Spleen (tissue), 11 donors: ENCODE measurements around the gene TOP3A. TPM values are rescaled to one million over a fixed set of nuclear protein-coding genes. Genes with fewer than 3 reads are reported as not detected.
A peak's percentile ranks its signal among the peaks of the same experiment; 100 is the strongest.

ENCODE experiments used
- DNase-seq: peaks from one replicate; pipeline ENCODE4 v3.0.0-alpha.2; 2020
- H3K27ac ChIP-seq, 8 donors: fragments of 200-600 bp; sonication (generic) in 7 of 8; 1 replicate in 4 of 8; 2 replicates in 4 of 8; pipeline versions ENCODE4 v1.5.0 to v1.8.0; 2016 to 2021; ENCODE audit warnings: inconsistent platforms in 4 of 8, mild to moderate bottlenecking in 4 of 8, moderate library complexity in 1 of 8
- H3K27me3 ChIP-seq, 7 donors: fragments of 200-600 bp; sonication (generic) in 6 of 7; replicated peaks in 1 of 7; 1 replicate in 4 of 7; 2 replicates in 3 of 7; pipeline versions ENCODE4 v1.5.0 to v1.8.0; 2016 to 2021; ENCODE audit warnings: inconsistent platforms in 3 of 7, mild to moderate bottlenecking in 1 of 7
- H3K36me3 ChIP-seq, 6 donors: fragments of 200-600 bp; sonication (generic) in 5 of 6; 1 replicate in 4 of 6; 2 replicates in 2 of 6; pipeline versions ENCODE4 v1.5.0 to v1.8.0; 2016 to 2021; ENCODE audit warnings: inconsistent platforms in 2 of 6
- H3K4me1 ChIP-seq, 6 donors: fragments of 200-600 bp; sonication (generic) in 5 of 6; 1 replicate in 3 of 6; 2 replicates in 3 of 6; pipeline versions ENCODE4 v1.5.0 to v1.8.0; 2016 to 2021; ENCODE audit warnings: inconsistent platforms in 3 of 6
- H3K4me3 ChIP-seq, 8 donors: fragments of 200-600 bp; sonication (generic) in 7 of 8; 1 replicate in 4 of 8; 2 replicates in 4 of 8; pipeline versions ENCODE4 v1.5.0 to v1.8.0; 2016 to 2021; ENCODE audit warnings: inconsistent platforms in 4 of 8, mild to moderate bottlenecking in 4 of 8, moderate library complexity in 2 of 8
- H3K9me3 ChIP-seq, 8 donors: fragments of 200-600 bp; sonication (generic) in 7 of 8; 1 replicate in 4 of 8; 2 replicates in 4 of 8; pipeline versions ENCODE4 v1.5.0 to v1.8.0; 2016 to 2021; ENCODE audit warnings: inconsistent platforms in 4 of 8
- POLR2A ChIP-seq, 3 donors: fragments of 450-650 bp; IDR thresholded peaks; one replicate each; pipeline ENCODE4 v1.5.1; 2017; ENCODE audit warnings: antibody characterized with exemption in 3 of 3, mild to moderate bottlenecking in 1 of 3
- POLR2AphosphoS5 ChIP-seq, 3 donors: sonication (generic); formaldehyde crosslinking; IDR thresholded peaks; one replicate each; pipeline ENCODE4 v1.5.1; 2017; ENCODE audit warnings: antibody characterized with exemption in 3 of 3
- WGBS, 5 donors: extraction: QIAGEN DNeasy Blood & Tissue Kit in 3 of 5; methylation state at CpG; one replicate each; pipeline versions ENCODE4 v1.1.5 to v1.1.7; 2013 to 2018; 5-methylcytosine and 5-hydroxymethylcytosine counted together
- intact Hi-C: fragments of 100-400 bp; cut with DNase I; formaldehyde crosslinking; loops from one replicate; pipeline ENCODE4 v1.15.0; 2023; ENCODE audit warnings: low total_unique reads
- polyA plus RNA-seq, 3 donors: library from polyadenylated mRNA; stranded (reverse); fragments of 200-250 nt; gene quantifications; one replicate each; pipeline ENCODE4 v1.2.1, GENCODE V29; 2013
- total RNA-seq, 7 donors: library from RNA; depleted of rRNA in 3 of 7; stranded (reverse); fragments of >200 nt in 3 of 7; fragmentation: NEBNext Ultra II Directional in 4 of 7; extraction: Animal tissue kit (Norgen Biotek cat#: 25700) in 4 of 7; gene quantifications; one replicate each; pipeline versions ENCODE4 v1.1.0 to v1.2.1, GENCODE V29; 2016 to 2021
- TF ChIP-seq, protein P1 (sequence below), 11 experiments: fragments of 200-600 bp in 7 of 11; fragments of 450-650 bp in 4 of 11; sonication (generic) in 4 of 11; IDR thresholded peaks in 8 of 11; conservative IDR thresholded peaks in 3 of 11; 1 replicate in 7 of 11; 2 replicates in 4 of 11; pipeline versions ENCODE4 v1.4.0 to v1.8.0; 2016 to 2021; ENCODE audit warnings: antibody characterized with exemption in 11 of 11, inconsistent platforms in 4 of 11, mild to moderate bottlenecking in 1 of 11
- donor health status: healthy with polysubstance abuse.
- donor health status: DM: no; HTN: no; CAD: no; lungs with moderate emphysema.
- donor health status: DM: no; HTN: no; CAD: no.
- donor health status: Bipolar disorder and iron deficiency.
- donor health status: healthy.
- donor health status: DM: no; HTN: no; CAD: no.
- donor health status: DM: yes; HTN: yes; CAD: no.

TOP3A gene
- total and polyA plus RNA-seq, 10 donors: 9.8 to 60.1 (median 43.9) TPM

GRCh38 chr17:18323007-18323406 lies 8.2 kb upstream of the TOP3A start:
- Histone ChIP-seq H3K27ac (no peak overlapping the region), H3K36me3 (peaks cover 8 to 100% (median 68%) of the 10 kb centered on the region in 6 donors), H3K4me3 (no peak overlapping the region), H3K4me1 (peaks cover 31 to 93% (median 73%) of the 10 kb centered on the region in 6 donors), H3K9me3 (no peaks in the 10 kb centered on the region), H3K27me3 (no peaks in the 10 kb centered on the region)
- intact Hi-C loops: no loop called here
- 52 to 77% (median 71%) methylated on average over 3 of the region's 3 CpGs for WGBS, 5 donors
- TF ChIP-seq POLR2AphosphoS5 (IDR thresholded peaks at IDR 0.05): no peak
- TF ChIP-seq POLR2A (IDR thresholded peaks at IDR 0.05): no peak
- TF ChIP-seq, protein P1, sequence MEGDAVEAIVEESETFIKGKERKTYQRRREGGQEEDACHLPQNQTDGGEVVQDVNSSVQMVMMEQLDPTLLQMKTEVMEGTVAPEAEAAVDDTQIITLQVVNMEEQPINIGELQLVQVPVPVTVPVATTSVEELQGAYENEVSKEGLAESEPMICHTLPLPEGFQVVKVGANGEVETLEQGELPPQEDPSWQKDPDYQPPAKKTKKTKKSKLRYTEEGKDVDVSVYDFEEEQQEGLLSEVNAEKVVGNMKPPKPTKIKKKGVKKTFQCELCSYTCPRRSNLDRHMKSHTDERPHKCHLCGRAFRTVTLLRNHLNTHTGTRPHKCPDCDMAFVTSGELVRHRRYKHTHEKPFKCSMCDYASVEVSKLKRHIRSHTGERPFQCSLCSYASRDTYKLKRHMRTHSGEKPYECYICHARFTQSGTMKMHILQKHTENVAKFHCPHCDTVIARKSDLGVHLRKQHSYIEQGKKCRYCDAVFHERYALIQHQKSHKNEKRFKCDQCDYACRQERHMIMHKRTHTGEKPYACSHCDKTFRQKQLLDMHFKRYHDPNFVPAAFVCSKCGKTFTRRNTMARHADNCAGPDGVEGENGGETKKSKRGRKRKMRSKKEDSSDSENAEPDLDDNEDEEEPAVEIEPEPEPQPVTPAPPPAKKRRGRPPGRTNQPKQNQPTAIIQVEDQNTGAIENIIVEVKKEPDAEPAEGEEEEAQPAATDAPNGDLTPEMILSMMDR (IDR thresholded peaks at IDR 0.05 in 8 of 11, conservative IDR thresholded peaks at IDR 0.05 in 3 of 11): no peak
- peak; percentile 44 for DNase-seq

DNA sequence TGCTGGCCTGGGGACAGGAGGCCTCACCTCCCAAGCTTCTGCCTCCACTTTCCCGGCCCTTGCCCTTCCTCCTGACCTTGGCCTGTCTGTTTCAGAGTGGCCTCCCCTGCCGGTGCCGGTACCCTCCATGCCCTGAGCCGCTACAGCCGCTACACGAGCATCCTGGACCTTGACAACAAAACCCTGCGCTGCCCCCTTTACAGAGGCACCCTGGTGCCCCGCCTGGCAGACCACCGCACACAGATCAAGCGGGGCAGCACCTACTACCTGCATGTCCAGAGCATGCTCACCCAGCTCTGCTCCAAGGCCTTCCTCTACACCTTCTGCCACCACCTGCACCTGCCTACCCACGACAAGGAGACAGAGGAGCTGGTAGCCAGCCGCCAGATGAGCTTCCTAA lies 7.7 kb upstream of the TOP3A start:
- TF ChIP-seq, protein P1 (IDR thresholded peaks at IDR 0.05 in 8 of 11, conservative IDR thresholded peaks at IDR 0.05 in 3 of 11): no peak
- TF ChIP-seq POLR2AphosphoS5 (IDR thresholded peaks at IDR 0.05) (peak in 2 of 3 donors; percentile 18 to 57), POLR2A (IDR thresholded peaks at IDR 0.05) (no peak)
- Histone ChIP-seq H3K4me1 (peaks cover 36 to 97% (median 77%) of the 10 kb centered on the region in 6 donors), H3K9me3 (no peaks in the 10 kb centered on the region), H3K4me3 (no peak overlapping the region), H3K27ac (no peak overlapping the region), H3K27me3 (no peaks in the 10 kb centered on the region), H3K36me3 (peaks cover 8 to 100% (median 68%) of the 10 kb centered on the region in 6 donors)
- peak; percentile 69 for DNase-seq
- WGBS, 5 donors: 85 to 91% (median 88%) methylated on average over 12 of the region's 12 CpGs
- intact Hi-C loops: no loop called here

- 71 to 86% (median 83%) methylated on average over 5 of the region's 5 CpGs for WGBS, 5 donors
- DNase-seq: peak; percentile 42
- Histone ChIP-seq H3K4me1 (peaks cover 47 to 100% (median 88%) of the 10 kb centered on the region in 6 donors), H3K27me3 (no peaks in the 10 kb centered on the region), H3K4me3 (no peak overlapping the region), H3K36me3 (peaks cover 8 to 100% (median 61%) of the 10 kb centered on the region in 6 donors), H3K9me3 (no peaks in the 10 kb centered on the region), H3K27ac (no peak overlapping the region)
- TF ChIP-seq POLR2A (IDR thresholded peaks at IDR 0.05): no peak
- TF ChIP-seq, protein P1 (IDR thresholded peaks at IDR 0.05 in 8 of 11, conservative IDR thresholded peaks at IDR 0.05 in 3 of 11): no peak
- no peak for TF ChIP-seq POLR2AphosphoS5 (IDR thresholded peaks at IDR 0.05)
- intact Hi-C loops: no loop called here
These were observed 6.5 kb upstream of the TOP3A start for GRCh38 chr17:18321309-18321708.

DNA sequence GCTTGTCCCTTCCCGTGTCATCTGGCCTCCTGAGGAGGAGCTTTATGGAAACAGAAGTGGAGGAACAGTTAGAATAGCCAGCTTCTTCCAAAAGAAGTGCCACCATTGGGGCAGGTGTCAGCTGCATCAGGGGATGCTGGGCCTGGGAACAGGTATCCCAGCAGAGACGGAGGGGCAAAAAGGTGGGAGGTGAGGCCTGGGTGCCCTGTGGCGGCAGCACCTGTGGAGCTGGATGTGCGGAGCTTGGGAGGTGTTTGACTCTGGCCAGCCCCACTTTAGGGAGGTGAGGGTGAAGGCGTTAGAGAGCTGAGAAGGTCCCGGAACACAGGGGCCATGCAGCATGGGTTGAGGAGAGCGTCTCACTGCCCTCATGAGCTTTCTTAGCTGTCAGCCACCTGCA lies 5.5 kb upstream of the TOP3A start:
- H3K4me1 ChIP-seq: peaks cover 52 to 100% (median 87%) of the 10 kb centered on the region in 6 donors
- no peaks in the 10 kb centered on the region for H3K27me3 ChIP-seq
- H3K27ac ChIP-seq: no peak overlapping the region
- peaks cover 8 to 92% (median 54%) of the 10 kb centered on the region in 6 donors for H3K36me3 ChIP-seq
- intact Hi-C loops: no loop called here
- TF ChIP-seq POLR2A (IDR thresholded peaks at IDR 0.05): no peak
- peak in 1 of 3 donors; percentile 51 for TF ChIP-seq POLR2AphosphoS5 (IDR thresholded peaks at IDR 0.05)
- no peaks in the 10 kb centered on the region for H3K9me3 ChIP-seq
- H3K4me3 ChIP-seq: peak overlapping the region in 1 of 8 donors; percentile 97
- DNase-seq: peak; percentile 58
- 84 to 95% (median 88%) methylated on average over 7 of the region's 7 CpGs for WGBS, 5 donors
